Measurements from ENCODE around the gene S100A1. TPM values are rescaled to one million over a fixed set of nuclear protein-coding genes. Genes with fewer than 3 reads are reported as not detected.

The S100A1 gene
- total and polyA plus RNA-seq, 9 donors, result 3.0 to 9.5 (median 6.0) TPM

DNA sequence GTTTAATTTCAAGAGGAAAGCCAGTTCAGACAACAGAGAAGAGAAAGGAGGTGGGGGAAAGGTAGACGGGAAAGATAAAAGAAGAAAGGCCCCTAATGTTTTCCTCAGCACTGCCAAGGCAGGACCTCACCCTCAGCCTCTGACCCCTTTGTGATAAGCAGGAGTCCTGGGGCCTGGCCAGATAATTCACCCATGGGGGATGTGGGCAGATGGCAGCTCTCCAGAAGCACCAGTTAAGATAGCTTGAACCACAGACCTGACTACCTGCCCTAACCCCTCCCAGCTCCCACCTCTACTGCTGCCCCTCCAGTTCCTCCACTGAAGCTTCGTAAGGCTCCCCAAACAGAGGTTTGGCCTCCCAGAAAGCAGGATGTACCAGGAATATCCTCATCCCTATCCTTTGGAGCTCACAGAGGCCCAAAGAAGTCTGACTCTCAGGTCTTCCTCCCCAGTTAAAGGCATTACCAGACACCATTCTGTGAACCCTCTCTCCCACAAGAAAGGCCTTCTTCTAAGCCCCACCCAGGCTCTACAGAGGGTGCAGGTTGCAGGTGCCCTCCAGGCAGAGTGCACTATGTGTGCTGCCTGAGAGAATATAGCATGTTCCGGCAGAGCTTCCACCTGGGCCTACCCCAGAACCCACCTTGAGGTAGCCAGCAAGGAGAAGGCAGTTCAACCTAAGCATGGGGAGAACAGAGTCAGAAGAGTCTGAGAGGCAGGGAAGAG lies 21.1 kb downstream of the S100A1 start:
- WGBS (ENCODE audit: insufficient coverage), result 63% methylated on average over 1 of the region's 3 CpGs
- no peaks in the 10 kb centered on the region for H3K9me3 ChIP-seq (replicated peaks; ENCODE audit: control insufficient read depth, low read depth, low read length)
- no peak for DNase-seq
- H3K27me3 ChIP-seq (ENCODE audit: control insufficient read depth, insufficient read depth, low read length), result no peaks in the 10 kb centered on the region
- no peak overlapping the region for H3K4me3 ChIP-seq (ENCODE audit: low read length)
- peaks cover 27% of the 10 kb centered on the region for H3K36me3 ChIP-seq (ENCODE audit: control insufficient read depth, insufficient read depth, low read length)
- H3K27ac ChIP-seq (ENCODE audit: low read length), result peak overlapping the region; percentile 39
- H3K4me1 ChIP-seq (ENCODE audit: control insufficient read depth, insufficient read depth, low read length), result peaks cover 30% of the 10 kb centered on the region

GRCh38 chr1:153649863-153650235 lies 21.6 kb downstream of the S100A1 start:
- peak; percentile 85 for DNase-seq
- no peak overlapping the region for H3K4me3 ChIP-seq (ENCODE audit: low read length)
- peaks cover 30% of the 10 kb centered on the region for H3K4me1 ChIP-seq (ENCODE audit: control insufficient read depth, insufficient read depth, low read length)
- H3K36me3 ChIP-seq (ENCODE audit: control insufficient read depth, insufficient read depth, low read length), result peaks cover 26% of the 10 kb centered on the region
- WGBS (ENCODE audit: insufficient coverage), result 83% methylated on average over 2 of the region's 2 CpGs
- H3K9me3 ChIP-seq (replicated peaks; ENCODE audit: control insufficient read depth, low read depth, low read length), result no peaks in the 10 kb centered on the region
- peak overlapping the region; percentile 39 for H3K27ac ChIP-seq (ENCODE audit: low read length)
- no peaks in the 10 kb centered on the region for H3K27me3 ChIP-seq (ENCODE audit: control insufficient read depth, insufficient read depth, low read length)

DNA sequence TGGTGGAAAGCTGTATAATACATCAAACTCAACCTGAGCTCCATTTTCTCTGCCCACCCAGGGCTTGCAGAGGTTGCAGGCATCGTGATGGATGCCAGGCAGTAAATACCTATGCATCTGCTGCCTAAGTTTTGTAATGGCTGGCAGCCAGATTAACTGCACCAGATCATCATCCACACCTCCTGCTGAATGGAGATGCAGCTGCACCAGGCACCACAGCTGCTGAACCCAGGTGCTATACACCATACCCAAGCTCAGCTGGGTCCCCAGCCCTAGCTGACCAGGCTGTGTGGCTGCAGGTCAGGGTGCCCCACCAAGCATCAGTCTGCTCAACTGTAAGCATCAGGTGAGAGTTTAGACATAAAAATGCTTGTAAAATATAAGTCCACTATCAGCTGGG lies 23.5 kb downstream of the S100A1 start:
- H3K4me1 ChIP-seq (ENCODE audit: control insufficient read depth, insufficient read depth, low read length), result peaks cover 30% of the 10 kb centered on the region
- peaks cover 7% of the 10 kb centered on the region for H3K36me3 ChIP-seq (ENCODE audit: control insufficient read depth, insufficient read depth, low read length)
- no peaks in the 10 kb centered on the region for H3K9me3 ChIP-seq (replicated peaks; ENCODE audit: control insufficient read depth, low read depth, low read length)
- no CpG with 5 or more reads among the region's 1 CpG for WGBS (ENCODE audit: insufficient coverage)
- no peak for DNase-seq
- no peak overlapping the region for H3K4me3 ChIP-seq (ENCODE audit: low read length)
- no peaks in the 10 kb centered on the region for H3K27me3 ChIP-seq (ENCODE audit: control insufficient read depth, insufficient read depth, low read length)
- H3K27ac ChIP-seq (ENCODE audit: low read length), result no peak overlapping the region

DNA sequence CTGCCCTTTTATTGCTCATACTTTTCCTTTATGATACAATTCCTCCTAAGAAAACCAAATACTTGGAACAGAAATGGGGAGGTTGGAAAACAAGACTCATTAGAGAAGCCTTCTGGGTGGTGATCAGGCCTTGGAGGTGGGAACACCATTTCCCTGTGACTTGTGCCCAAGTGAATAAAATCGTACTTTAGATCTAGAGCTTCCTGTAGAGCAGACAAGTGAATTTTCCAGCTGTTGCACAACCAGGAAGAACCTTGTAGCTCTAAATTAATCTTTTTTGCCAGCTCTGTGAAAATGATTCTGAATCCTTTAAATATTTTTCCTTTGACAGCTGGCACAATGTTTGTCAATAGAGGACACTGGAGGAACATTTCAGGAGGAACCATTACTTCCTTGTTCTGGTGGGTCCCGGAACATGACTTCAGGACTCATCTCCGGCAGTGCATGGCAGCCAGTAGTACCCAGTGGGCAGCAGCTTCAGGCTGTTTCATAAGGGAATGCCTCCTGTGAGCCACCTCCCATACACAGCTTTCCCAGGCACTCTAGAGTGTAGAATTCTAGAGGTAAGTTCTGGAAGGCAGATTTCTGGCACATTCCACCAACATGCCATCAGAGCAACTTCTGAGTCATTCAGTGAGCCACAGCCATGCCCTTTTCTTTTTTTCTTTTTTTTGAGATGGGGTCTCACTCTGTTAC lies 24.7 kb downstream of the S100A1 start:
- Histone ChIP-seq H3K27ac (ENCODE audit: low read length) (peak overlapping the region; percentile 42), H3K9me3 (replicated peaks; ENCODE audit: control insufficient read depth, low read depth, low read length) (no peaks in the 10 kb centered on the region), H3K36me3 (ENCODE audit: control insufficient read depth, insufficient read depth, low read length) (no peaks in the 10 kb centered on the region), H3K27me3 (ENCODE audit: control insufficient read depth, insufficient read depth, low read length) (no peaks in the 10 kb centered on the region), H3K4me1 (ENCODE audit: control insufficient read depth, insufficient read depth, low read length) (peaks cover 26% of the 10 kb centered on the region), H3K4me3 (ENCODE audit: low read length) (no peak overlapping the region)
- peak; percentile 54 for DNase-seq
- 44% methylated on average over 3 of the region's 3 CpGs for WGBS (ENCODE audit: insufficient coverage)

- WGBS (ENCODE audit: insufficient coverage), result no CpG with 5 or more reads among the region's 3 CpGs
- no peak for DNase-seq
These were observed 27.1 kb downstream of the S100A1 start for GRCh38 chr1:153655333-153655732.

GRCh38 chr1:153658400-153659174 lies 30.4 kb downstream of the S100A1 start, which contains the start of gene SNAPIN:
TSS of gene SNAPIN (plus strand) at chr1:153658703. CDS start at chr1:153658744, 41 bp downstream.
- no peaks in the 10 kb centered on the region for H3K27me3 ChIP-seq (ENCODE audit: control insufficient read depth, insufficient read depth, low read length)
- peaks cover 27% of the 10 kb centered on the region for H3K36me3 ChIP-seq (ENCODE audit: control insufficient read depth, insufficient read depth, low read length)
- under 1% methylated on average over 52 of the region's 53 CpGs for WGBS (ENCODE audit: insufficient coverage)
- peak; percentile 98 for DNase-seq
- peak within 1 kb of the TSS; percentile 95 for H3K27ac ChIP-seq (ENCODE audit: low read length)
- no peaks in the 10 kb centered on the region for H3K9me3 ChIP-seq (replicated peaks; ENCODE audit: control insufficient read depth, low read depth, low read length)
- H3K4me1 ChIP-seq (ENCODE audit: control insufficient read depth, insufficient read depth, low read length), result peaks cover 12% of the 10 kb centered on the region
- H3K4me3 ChIP-seq (ENCODE audit: low read length), result peak within 1 kb of the TSS; percentile 93

More at GRCh38 chr1:153655333-153655732, 27.1 kb downstream of the S100A1 start:
- Histone ChIP-seq H3K27ac (ENCODE audit: low read length) (no peak overlapping the region), H3K4me3 (ENCODE audit: low read length) (no peak overlapping the region), H3K9me3 (replicated peaks; ENCODE audit: control insufficient read depth, low read depth, low read length) (no peaks in the 10 kb centered on the region), H3K4me1 (ENCODE audit: control insufficient read depth, insufficient read depth, low read length) (peaks cover 19% of the 10 kb centered on the region), H3K27me3 (ENCODE audit: control insufficient read depth, insufficient read depth, low read length) (no peaks in the 10 kb centered on the region), H3K36me3 (ENCODE audit: control insufficient read depth, insufficient read depth, low read length) (no peaks in the 10 kb centered on the region)

GRCh38 chr1:153659175-153659534 lies 30.9 kb downstream of the S100A1 start:
- DNase-seq, result no peak
- H3K4me1 ChIP-seq (ENCODE audit: control insufficient read depth, insufficient read depth, low read length), result peaks cover 12% of the 10 kb centered on the region
- peaks cover 30% of the 10 kb centered on the region for H3K36me3 ChIP-seq (ENCODE audit: control insufficient read depth, insufficient read depth, low read length)
- H3K27me3 ChIP-seq (ENCODE audit: control insufficient read depth, insufficient read depth, low read length), result no peaks in the 10 kb centered on the region
- H3K9me3 ChIP-seq (replicated peaks; ENCODE audit: control insufficient read depth, low read depth, low read length), result no peaks in the 10 kb centered on the region
- H3K4me3 ChIP-seq (ENCODE audit: low read length), result peak overlapping the region; percentile 93
- H3K27ac ChIP-seq (ENCODE audit: low read length), result peak overlapping the region; percentile 95
- 0% methylated on average over 1 of the region's 8 CpGs for WGBS (ENCODE audit: insufficient coverage)

DNA sequence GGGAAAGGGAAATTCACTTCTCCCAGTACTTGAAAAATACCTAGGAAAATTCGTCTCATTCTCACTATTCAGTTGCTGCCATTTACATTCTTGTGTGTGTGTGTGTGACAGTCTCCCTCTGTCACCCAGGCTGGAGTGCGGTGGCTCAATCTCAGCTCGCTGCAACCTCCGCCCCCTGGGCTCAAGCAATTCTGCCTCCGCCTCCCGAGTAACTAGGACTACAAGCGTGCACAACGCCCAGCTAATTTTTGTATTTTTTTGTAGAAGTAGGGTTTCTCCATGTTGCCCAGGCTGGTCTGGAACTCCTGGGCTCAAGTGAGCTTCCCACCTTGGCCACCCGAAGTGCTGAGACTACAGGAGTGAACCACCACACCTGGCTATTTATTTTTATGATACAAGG lies 31.4 kb downstream of the S100A1 start:
- H3K4me3 ChIP-seq (ENCODE audit: low read length), result peak overlapping the region; percentile 93
- H3K4me1 ChIP-seq (ENCODE audit: control insufficient read depth, insufficient read depth, low read length), result peaks cover 12% of the 10 kb centered on the region
- no peak for DNase-seq
- no peak overlapping the region for H3K27ac ChIP-seq (ENCODE audit: low read length)
- 100% methylated on average over 1 of the region's 9 CpGs for WGBS (ENCODE audit: insufficient coverage)
- H3K36me3 ChIP-seq (ENCODE audit: control insufficient read depth, insufficient read depth, low read length), result peaks cover 35% of the 10 kb centered on the region
- no peaks in the 10 kb centered on the region for H3K27me3 ChIP-seq (ENCODE audit: control insufficient read depth, insufficient read depth, low read length)
- H3K9me3 ChIP-seq (replicated peaks; ENCODE audit: control insufficient read depth, low read depth, low read length), result no peaks in the 10 kb centered on the region

GRCh38 chr1:153661111-153661708 lies 33.0 kb downstream of the S100A1 start:
- Histone ChIP-seq H3K4me3 (ENCODE audit: low read length) (no peak overlapping the region), H3K27ac (ENCODE audit: low read length) (no peak overlapping the region), H3K27me3 (ENCODE audit: control insufficient read depth, insufficient read depth, low read length) (no peaks in the 10 kb centered on the region), H3K9me3 (replicated peaks; ENCODE audit: control insufficient read depth, low read depth, low read length) (no peaks in the 10 kb centered on the region), H3K4me1 (ENCODE audit: control insufficient read depth, insufficient read depth, low read length) (peaks cover 12% of the 10 kb centered on the region), H3K36me3 (ENCODE audit: control insufficient read depth, insufficient read depth, low read length) (peaks cover 50% of the 10 kb centered on the region)
- no peak for DNase-seq
- 34% methylated on average over 6 of the region's 9 CpGs for WGBS (ENCODE audit: insufficient coverage)

GRCh38 chr1:153662269-153662668 lies 34.0 kb downstream of the S100A1 start:
- peaks cover 12% of the 10 kb centered on the region for H3K4me1 ChIP-seq (ENCODE audit: control insufficient read depth, insufficient read depth, low read length)
- no CpG with 5 or more reads among the region's 2 CpGs for WGBS (ENCODE audit: insufficient coverage)

More at GRCh38 chr1:153662269-153662668, 34.0 kb downstream of the S100A1 start:
- no peak overlapping the region for H3K27ac ChIP-seq (ENCODE audit: low read length)
- peaks cover 60% of the 10 kb centered on the region for H3K36me3 ChIP-seq (ENCODE audit: control insufficient read depth, insufficient read depth, low read length)
- H3K4me3 ChIP-seq (ENCODE audit: low read length), result no peak overlapping the region
- H3K9me3 ChIP-seq (replicated peaks; ENCODE audit: control insufficient read depth, low read depth, low read length), result no peaks in the 10 kb centered on the region
- no peak for DNase-seq
- H3K27me3 ChIP-seq (ENCODE audit: control insufficient read depth, insufficient read depth, low read length), result no peaks in the 10 kb centered on the region
